ENCODE data around the gene TEX261.

Gene TEX261

DNA sequence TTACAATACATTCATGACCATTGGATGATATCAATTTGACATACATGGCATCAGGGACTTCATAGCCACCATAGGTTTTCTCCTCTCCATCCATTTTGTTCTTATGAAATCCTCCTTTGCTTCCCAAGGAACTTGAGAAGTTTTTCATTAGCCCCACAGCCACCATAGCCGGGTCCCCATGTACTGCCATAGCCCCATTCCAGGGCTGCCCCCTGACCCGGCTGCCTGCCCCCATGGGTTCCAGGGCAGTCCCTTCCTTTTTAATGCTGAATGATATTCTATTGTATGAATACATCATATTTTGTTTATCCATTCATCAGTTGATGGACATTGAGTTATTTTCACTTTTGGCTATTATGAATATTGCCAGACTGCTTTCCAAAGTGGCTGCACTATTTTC is 38.5 kb downstream of the TEX261 start:
- FAIRE-seq = no peak

DNA sequence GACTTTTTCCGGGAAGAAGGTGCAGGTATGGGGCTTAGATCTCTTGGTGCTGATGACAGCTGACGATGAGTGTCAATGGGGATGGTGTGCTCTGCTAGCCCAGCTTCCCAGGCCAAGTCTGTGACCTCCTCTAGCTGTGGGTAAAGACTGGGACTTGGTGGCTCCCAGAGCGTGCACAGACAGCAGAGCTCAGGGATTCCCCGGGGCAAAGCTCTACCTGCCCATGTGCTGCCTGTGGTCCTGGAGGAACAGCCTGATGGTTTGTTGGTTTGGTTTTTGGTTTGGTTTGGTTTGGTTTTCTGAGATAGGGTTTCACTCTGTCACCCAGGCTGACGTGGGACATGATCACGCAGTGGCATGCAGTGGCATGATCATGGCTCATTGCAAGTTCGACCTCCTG is 39.8 kb downstream of the TEX261 start:
- FAIRE-seq = no peak

DNA sequence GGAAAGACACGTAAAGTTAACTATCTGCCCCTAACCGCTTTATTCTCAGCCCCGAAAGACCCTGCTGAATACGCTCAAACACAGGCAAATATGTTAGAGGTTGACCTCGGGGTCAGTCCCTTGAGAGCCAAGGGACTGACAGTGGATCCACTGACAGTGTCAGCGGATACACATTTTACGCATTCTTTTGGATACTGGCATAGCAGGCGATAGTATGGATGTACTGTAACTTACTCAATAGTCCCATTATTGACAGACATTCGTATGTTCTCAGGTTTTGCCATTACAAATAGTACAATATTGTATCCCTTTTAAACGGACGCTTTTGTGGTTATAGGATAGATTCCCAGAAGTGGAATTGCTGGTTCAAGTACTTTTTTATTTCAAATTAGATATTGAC is 45.6 kb downstream of the TEX261 start:
- no peak for FAIRE-seq

DNA sequence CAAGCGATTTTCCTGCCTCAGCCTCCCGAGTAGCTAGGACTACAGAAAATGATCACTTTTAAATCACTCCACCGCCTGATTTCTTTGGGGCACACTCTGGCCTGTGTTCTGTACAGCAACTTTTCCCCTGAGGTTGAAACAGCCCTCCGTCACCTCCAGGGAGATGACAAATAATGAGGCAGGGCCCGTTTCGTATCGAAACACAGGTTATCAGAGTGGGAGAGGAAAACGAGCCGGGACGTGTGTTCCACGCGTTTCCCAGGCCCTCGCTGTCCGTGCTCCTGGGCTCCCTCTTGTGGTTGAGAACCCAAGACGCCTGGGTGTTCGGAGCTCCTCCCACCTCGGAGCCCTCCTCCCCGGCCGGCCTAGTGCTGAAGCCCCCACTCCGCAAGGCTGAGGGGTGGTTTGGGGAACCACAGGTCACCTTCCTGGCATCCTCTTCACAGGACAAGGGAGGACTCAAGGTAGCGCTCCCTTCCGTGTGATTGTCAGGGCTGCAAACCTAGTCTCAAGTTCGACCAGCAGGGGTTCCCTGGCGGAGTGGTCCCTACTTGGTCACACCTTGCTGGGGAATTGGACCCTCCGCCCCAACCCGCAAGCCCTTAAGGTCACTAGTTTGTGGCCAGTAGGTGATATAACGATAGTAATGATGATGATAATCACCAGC is 46.2 kb downstream of the TEX261 start:
- no peak for FAIRE-seq

DNA sequence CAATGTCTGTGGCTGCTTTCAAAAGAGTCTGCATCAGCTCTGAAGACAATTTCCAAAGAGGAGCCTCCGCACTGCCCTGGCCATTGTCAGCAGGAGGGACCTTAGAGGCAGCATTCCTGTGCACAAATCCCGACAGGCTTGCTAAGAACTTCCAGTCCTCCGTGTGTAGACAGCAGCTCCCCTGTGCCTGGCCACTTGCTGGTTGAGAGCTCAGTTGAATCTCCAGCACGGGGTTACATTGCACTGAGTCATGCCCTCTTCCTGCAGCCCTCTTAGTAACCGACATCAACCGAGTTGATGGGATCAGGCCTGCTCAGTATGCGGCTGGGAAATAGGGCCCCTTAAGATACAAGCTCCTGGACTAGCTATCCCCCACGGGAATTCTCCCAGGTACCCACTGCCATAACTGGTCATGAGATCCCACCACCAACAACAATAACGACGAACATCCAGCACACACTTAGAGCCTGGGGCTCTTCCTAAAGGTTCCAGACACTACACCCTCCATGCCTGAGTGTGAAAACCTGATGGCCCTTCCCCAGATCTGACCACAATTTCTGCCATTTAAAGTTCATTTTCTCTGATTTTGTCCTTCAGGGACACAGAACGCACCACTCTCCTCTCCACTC is 47.0 kb downstream of the TEX261 start:
- FAIRE-seq = no peak

DNA sequence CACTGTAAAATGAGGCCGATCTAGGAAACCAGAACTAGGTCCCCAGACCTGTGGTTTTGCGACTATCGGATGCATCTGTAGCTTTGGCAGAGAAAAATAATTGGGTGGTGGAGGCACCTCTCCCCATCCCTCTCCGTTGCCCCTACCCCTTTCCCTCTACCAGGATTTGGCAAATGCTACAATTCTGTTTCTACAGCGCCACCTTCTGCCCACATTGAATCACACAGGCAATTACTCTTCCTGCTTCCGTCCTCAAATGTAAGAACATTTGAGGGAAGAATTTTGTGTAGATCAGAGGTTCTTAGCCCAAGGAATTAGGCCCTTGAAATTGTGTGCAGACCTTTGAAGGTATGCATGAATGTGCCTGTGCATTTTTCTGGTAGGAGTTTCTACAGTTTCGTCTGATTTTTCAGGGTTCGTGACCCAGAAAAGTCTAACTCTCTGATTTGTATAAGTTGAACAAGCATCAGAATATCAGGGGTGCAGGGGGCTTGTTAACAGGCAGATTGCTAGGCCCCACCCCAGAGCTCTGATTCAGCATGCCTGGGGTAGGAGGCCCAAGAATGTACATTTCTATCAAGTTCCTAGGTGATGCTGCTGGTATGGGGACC is 47.7 kb downstream of the TEX261 start:
- peak; percentile 65 for FAIRE-seq

DNA sequence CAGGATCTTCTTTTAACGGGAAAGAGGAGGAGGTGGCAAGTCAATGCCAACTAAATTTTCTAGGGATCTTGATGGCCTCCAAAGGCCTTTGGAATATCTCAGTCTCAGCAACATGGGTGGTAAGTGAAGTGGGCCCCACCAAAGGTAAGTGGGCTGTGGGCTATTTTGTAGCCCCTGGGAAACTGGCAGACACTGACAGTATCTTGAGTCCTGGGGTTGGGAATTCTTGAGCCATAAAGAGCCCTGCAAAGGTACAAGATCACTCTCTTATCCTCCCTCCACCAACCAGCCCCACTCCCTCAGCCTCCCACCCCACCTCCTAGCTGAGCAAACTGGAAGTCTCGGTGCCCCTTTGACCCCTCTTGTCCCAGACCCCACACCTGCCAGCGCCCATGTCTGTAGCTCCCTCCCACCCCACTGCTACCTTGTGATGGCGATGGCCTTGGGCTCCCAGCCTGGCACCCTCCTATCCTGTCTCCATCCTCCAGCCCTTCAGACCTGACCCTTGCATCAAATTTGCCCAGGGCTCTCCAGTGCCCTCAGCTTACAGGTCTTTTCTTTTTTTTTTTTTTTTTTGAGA is 50.5 kb downstream of the TEX261 start:
- FAIRE-seq = no peak

DNA sequence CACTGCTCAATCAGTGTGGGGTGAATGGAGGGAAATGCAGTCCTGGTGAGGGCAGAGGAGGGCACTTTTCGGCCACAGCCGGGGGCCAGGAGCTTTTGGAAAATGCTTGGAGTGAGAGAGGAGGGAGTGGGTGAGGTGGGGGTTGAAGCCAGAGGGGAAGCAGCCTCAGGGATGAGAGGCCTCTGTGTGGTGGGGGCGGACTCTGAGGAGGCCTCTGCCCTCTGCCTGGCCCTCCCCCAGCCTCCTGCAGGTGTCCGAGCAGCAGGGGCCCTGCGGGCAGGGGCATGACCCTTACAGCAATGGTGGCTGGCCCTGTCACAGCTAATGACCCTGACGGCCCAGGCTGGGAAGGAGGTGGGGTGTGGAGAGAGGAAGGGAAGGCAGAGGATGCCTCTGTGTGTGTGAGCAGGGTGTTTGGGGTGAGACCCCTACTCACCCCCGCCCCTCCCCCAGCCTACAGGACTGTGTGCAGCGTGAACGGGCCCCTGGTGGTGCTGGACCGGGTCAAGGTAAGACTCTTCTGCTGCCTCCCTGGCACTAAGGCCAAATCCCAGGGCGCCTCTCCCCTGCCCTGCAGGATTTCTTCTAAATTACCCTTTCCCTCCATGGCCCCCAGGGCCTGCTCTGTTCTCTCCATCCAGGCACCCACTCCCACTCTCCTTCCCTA is 51.3 kb downstream of the TEX261 start:
- FAIRE-seq = no peak

DNA sequence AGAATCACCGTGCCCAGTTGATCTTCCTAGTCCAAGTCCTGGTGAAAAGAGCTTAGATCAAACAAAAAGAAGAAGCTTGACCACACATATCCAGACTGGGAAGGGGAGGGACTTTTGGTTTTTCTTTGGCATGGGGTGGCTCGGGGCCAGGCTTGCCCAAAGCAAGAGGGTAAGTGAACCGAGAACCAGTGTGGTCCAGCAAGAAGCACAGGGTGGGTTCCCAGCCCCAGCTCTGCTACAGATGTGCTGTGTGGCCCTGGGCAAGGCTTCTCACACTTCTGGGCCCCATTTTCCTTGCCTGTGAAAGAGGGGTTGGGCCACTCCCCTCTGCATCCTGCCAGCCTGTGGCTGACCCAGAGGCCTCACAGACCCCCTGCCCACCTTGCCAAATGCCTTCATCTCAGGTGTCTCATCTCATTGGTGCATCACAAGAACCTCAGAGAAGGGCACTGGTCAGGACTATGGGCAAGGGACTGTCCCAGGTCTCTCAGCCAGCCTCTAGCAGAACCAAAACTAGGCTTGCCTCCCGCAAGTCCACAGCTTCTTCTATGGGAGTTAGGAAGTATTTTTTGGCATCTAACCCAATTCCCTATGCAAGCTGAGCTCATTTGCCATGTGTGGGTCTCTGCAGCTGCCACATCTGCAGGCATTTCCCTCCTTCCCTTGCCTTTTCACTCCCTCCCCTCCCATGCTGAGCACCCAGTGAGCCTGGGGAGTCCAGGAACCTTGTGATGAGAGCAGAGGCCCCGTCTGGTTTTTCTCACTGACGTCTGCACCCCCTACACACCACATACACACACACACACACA is 52.1 kb downstream of the TEX261 start:
- FAIRE-seq = no peak

DNA sequence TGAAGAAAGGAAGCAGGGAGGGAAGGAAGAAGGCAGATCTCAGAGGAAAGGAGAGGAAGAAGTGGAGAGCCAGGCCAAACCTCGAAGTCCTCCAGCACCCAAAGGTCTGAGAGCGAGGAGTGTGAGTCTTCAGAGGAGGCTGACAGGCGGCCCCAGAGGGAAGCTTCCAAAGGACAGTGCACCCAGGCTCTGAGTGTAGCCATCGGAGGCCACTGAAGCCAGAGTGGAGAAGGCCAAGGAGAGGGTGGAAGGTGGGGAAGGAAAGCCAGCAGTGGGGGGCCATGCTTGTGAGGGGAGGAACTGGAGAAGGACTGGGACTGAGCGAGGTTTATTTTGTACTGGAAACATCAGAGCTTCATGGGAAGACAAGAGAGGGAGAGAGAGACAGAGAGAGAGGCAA is 53.0 kb downstream of the TEX261 start:
- FAIRE-seq = no peak

DNA sequence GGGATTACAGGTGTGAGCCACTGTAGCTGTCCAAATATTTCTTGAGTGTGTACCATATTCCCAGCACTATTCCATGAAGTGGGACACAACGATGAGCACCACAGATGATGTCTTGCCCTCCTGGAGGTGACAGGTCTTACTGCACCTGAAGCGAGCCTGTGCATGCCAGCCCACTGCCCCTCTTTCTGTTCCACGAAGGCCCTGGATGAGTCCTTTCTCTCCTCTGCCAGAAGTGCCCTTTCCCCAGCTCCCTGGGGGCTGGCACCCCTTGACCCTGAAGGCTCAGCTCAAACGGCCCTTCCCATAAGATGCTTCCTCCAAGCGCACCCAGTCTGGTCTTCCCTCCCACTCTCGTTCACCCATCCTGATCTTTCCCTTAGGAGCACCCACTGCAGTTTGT is 53.5 kb downstream of the TEX261 start:
- no peak for FAIRE-seq

DNA sequence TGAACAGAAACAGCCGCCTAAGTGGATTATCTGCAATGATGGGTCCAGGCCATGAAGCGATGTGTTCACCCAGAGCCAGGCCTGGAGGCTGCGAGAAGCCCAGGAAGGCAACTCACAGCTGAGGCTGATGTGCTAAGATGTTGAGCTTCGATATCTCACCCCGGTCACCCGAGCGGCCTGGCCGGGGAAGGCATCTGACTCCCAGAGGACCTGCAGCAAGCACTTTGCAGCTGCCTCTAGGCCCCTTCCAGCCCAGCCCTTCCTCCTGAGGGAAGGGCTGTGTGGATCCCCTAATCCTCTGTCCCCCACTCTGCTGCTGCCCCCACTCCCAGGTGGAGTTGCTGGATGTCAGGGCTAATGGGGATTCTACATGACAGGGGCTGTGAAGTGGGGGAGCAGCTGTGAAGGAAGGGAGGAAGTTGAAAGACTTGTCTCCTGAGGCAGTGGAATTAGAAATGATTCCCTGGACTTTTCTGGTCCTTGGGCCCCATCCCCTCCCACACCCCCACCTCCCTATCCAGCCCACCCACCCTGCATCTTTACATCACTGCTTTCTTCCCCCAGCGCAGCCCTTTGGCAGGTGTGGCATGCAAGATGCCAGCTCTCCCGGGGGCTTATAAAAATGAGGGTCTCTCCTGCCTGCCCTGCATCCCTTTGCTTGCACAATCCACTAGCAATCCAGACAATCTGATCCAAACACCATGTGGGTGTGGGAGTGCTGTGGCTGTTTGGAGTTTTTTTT is 54.7 kb downstream of the TEX261 start:
- FAIRE-seq = no peak

DNA sequence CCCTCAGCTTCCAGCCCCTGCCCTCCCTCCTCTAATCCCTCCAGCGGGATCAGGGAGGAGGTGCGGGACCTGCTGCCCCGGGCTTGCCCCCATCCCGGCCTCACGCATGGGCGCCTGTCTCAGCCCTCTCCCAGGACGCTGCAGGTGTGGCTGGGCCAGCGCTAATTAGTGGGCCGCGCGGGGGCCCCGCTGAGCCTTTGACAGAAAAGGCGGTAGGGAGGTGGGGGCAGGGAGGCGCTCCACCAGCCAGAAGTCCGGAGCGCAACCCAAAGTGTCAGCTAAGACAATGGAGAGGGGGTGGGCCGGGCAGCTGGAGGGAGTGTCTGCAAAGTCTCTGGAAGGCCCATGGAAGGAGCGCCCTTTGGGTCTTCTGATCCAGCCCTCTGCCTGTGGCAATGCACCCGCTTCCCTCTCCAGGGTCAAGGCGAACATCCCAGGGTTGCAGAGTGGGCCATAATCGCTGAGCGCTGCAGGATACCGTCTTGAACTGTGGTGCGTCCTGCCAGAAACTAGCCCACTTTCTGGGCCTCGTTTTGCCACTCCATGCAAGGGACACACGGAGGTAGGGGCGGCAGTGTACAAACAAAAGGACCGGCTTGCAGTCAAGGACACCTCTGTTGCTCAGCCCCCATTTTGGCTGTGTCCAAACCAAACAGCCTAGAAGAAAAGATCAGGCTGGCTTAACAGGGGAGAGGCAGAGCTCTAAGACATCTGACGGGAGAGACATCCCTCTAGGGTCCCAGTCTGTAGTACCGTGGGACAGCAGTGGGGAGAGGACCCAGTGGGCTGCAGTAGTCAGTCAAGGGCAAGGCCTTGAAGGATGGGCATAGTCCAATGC is 55.5 kb downstream of the TEX261 start:
- no peak for FAIRE-seq

DNA sequence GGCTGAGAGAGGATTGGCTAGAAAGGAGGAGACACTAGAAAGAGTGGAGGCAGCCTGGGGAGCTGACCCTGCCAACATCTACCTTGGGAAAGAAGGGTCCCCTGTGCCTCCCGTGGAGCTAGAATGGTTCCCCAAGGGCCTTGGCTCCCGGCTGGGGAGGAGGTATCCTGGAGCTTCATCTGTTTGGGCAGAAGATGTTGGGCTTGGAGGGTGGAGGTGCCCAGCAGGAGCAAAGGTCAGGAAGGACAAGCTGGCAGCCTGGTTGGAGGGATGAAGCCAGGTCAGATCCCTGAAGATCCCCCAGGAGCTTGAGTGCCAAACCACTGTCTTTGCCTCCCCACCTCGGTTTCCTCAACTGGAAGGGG is 56.1 kb downstream of the TEX261 start:
- FAIRE-seq = no peak

DNA sequence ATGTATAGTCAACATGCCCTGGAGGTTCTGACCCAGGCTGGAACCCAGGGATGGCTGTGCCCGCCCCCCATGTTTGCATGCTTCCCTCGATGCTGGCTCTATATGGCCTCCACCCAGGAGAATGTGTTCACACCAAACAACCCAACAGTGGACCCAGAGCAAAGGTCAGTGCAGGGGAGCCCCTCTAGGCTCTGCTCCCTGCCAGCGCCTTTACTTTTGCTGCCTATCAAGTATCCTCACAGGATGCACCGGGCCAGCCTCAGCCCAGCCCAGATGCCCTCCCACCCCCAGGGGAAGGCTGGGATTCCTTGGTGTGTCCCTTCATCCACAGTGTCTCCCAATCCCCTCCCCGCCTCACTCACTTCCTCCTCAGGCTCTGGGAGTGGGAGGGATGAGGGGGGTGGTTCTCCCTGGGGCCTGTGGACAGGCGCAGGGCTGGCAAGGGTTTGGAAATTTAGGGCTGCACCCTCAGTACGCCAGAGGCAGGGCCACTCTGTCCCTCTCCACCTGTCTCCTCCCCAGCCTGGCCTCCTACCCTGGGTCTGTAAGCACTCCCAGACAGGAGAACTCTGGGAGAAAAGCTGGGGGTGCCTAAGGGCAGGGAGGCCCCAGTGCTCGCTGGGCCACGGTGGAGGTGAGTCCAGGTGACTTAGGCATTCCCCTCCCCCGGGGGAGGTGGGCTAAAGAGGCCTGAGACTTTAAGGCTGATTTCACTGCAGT is 56.6 kb downstream of the TEX261 start:
- no peak for FAIRE-seq

DNA sequence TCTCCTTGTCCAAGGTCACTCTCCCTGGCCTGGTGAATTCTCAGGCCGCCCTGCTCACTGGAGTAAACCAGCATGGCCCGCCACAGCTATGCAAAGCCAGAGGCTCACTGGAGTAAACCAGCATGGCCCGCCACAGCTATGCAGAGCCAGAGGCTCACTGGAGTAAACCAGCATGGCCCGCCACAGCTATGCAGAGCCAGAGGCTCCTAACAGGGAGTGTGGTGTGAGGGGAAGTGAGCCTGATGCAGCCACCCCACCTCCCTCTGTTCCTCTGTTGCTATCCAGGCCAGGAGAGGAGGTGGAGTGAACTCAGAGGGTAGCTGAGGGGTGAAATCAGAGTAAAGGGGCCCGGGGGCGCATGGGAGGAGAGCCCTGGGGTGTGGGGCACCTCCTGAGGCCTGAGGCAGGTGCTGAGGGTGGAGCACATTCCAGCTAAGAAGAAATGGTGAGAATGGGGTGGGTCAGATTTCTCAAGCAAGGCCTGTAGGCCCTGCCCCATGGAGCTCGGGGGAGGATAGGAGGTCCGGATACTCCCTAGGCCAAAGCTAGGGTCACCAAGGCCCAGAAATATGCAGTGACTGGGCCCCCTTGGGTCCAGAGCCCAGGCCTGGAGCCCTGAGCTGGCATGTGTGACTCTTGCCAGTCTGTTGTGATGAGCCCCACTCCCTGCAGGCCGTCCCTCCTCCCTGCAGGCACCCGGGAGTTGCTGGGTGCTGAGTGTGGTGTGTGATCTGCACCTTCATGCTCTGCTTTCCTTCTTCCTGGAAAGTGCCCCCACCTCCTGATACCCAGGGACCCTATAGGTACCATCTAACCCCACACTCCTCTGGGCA is 57.5 kb downstream of the TEX261 start:
- FAIRE-seq = no peak

DNA sequence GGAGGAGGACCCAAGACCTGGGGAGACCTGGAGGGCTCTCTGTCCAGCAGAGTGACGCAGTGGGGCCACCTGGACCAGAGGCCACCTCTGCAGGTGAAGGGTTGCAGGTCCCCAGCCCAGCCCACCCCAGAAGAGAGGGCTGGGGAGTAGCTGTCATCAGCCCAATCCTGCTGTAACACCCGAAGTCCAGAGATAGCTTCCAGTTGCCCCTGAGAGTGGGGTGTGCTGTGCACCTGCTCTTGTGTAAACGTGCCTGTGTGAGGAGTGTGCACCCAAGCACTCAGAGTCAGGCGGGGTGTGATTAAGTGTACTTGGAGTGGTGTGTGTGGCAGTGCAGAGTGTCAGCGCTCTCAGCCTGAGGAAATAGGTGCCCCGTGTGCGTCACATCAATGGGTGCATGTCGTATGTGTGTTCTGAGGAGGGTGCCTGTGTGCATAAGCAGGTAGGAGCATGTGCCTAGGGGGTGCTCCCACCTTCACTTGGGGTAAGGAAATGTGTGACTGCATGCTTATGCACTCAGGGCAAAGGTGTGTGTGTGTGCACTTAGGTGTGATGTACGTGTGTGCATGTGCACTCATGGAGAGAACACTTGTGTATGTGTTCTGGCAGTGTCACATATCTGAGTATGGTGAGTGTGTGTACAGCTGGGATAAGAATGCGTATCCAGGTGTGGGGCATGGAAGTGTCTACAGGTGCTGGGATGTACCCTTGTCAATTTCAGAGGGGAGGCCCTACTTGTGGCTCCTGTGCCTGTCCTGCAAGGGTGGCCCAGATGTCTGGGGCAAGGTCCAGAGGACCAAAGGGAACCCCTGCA is 58.3 kb downstream of the TEX261 start:
- FAIRE-seq = no peak

Measured in TTC549 (cell line).